22Rv1 (cell line): ENCODE measurements around the gene NECAB3.

Experiments
- CTCF ChIP-seq: fragments of 450-650 bp; IDR thresholded peaks from 2 replicates; pipeline ENCODE4 v1.5.1; 2017; ENCODE audit warnings: mild to moderate bottlenecking
- ZFX ChIP-seq: fragments of 450-650 bp; IDR thresholded peaks from 2 replicates; pipeline ENCODE4 v1.6.1; 2017; ENCODE audit warnings: antibody characterized with exemption, borderline replicate concordance

DNA sequence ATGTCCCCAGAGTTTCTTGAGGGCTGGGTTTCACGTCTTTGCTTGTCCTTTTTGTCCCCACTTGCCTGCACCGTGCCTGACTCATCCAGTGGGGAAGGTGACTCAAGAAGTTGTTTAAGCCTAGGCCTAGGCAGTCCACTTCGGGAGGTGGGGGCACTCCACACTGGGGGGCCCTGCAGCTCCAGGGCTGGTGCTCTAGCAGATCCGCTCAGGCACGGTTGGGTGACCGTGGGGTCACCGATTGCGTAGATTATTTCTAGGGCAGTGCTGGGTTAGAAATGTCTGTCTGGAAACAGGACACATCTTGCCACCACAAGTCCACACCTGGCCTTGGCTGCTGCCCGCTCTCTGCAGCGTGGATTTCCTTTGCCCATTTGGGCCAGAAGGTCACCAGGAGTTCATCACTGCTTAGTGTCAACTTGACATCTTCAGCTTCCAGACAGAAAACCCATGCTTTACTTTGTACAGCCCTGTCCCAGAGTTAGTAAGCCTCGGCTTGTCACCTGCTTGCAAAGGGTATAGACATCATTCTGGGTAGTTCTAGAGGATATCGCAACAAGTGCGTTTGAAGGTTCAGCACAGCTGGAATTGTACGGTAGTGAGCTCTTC is 25.7 kb downstream of the NECAB3 start:
- TF ChIP-seq CTCF (no peak), ZFX (no peak)
